GM19463 (cell line): ENCODE results near the gene RAF1.
"Not testable (repeated sequence)": the region's sequence is repeated elsewhere in the genome, so short reads cannot be mapped to it uniquely, and the experiment has no call there.

Source experiments
- ATAC-seq: cut with Tn5 transposase; IDR thresholded peaks from one replicate; pipeline ENCODE4 v1.9.1; 2021; ENCODE audit warnings: mild to moderate bottlenecking, moderate library complexity; ENCODE audit not compliant: unreplicated experiment

RAF1 gene

DNA sequence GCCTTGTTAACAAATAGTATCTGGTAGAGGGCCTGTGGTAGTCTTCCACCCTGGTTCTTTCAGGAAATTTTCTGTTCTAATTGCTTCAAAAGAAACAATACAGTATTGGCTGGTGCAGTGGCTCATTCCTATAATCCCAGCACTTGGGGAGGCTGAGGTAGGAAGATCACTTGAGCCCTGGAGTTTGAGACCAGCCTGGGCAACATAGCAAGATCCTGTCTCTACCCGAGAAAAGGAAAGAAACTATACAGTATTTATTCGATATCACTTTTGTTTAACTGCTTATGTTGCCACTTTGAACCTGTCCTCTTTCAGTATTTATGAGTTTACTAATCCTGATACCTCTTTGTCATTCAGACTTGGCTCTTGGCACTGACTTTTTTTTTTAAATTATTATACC is 102.5 kb downstream of the RAF1 start:
- no peak for ATAC-seq

DNA sequence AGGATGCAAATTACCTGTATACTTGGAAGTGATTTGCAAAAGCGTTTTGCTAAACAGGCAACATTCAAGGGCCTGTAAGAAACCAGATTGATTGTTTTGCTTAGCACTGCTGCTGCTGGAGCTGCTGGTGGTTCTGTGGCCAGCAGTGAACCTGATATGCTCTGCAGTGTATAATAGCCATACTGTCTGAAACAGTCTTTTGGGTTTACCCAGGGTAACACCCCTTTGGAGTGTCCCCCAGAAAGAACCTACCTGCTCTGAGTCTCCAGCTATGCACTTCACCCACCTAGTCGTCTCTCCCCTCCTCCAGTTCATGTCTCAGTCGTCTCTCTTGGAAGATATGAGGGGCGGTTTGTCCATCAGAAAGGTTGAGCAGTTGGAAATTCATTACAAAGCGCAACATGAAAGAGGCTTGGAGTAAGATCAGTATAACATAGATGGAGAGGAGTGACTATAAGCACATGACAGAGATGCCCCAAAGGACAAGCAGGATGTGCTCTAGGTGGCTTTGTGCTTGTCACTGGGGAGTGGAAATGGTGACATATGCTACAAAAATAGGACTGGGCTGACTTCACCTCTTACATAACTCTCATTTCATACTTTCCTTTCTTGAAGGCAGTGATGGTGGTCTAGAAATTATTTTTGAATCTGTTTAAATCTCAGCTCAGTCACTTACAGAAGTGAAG is 103.3 kb downstream of the RAF1 start:
- ATAC-seq: peak; percentile 43

DNA sequence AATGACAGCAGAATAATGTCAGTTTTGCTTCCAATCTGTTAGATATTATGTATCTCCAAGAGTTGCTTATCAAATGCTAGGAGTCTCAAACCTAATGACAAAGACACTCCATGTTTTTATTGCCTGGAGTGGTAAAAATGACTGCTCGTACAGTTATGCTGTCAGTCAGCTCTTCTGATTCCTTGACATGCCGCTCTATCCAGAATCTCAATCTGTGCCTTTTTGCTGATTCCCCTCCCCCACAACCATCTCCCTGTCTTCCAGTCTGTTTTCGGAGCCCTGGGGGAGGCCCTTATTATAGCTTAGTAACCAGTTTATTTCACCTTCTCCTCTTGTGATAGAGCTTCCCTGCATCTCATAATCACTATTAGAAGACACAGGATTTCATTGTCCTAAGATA is 104.4 kb downstream of the RAF1 start:
- no peak for ATAC-seq

DNA sequence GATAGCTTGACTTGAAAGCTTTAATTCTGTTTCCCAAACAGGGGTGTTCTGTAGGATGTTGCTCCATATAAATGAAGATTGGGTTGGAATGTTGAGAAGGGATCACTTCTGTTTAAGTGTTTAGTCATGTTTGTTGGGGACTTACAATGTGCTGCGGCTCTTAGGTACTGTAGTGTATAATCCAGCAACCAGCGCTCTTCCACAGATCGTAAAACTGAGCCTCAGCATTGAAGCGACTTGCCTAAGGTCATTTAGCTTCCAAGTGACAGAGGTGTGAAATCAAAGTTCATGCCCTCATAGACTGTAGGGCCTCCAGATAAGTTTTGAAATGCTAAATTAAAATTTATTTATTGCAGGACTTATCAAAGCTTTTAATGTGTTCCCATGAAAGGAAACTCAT is 105.2 kb downstream of the RAF1 start:
- ATAC-seq: no peak

DNA sequence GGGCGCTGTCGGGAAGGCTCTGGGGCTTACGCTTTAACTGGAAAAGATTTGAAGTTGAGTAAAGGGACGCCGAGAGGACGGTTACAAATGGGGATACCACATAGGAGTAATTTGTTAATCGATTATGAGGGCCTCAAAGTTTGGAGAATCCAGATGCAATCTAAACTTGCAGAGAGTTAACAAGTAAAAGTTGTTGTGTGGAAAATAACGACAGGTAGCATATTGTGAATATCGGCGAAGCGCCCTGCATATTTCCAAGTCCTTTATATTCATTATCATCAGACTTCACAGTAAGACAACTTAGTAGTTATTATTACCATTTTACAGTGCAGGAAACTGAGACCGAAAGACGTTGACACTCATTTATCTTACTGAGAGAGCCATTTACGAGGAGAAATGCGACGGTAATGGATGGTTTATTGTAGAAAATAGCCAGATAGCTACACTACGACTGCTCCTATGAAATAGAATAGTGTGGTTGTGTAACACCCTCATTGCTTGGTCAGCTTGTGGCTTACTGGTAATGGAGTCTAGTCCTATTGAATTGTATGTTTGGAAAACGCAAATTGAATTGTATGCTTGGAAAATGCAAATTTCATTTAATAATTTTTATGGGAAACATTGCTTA is 106.3 kb downstream of the RAF1 start:
- ATAC-seq: no peak

DNA sequence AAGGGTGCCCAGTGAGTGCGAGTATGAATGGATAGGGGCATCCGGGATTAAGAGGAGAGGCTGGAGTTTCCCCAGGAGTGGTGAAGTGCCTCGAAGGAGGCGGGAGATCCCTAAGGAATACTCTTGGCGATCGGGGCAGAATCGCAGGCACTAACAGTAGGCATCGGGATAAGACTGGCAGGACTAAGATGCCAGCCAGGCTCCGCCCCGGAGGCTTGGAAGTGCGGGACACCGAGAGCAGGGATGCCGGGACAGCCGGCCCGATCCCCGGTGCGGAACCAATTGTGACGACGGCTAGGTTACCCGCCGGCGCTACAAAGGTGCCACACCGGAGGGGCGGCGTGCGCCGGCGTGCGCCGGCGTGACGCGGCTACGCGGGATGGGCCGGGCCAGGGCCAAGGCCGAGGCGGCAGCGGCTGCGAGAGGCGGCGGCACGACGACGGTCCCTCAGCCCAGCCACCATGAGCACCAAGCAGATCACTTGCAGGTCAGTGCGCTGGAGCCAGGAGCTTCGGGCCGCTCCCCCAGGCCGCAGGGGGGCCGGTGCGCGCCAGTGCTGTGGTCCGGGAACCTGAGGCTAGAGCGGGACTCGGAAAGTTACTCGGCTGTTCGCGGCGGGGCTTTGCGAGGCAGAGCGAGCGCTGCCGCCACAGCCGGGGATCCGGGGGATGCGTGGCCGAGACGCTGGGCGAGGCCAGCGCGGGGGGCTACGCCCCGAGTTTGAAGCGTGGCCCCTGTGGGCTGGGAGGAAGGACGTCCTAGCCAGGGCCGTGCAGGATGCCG is 107.0 kb downstream of the RAF1 start, which contains the start of gene MKRN2:
Gene MKRN2, plus strand, starts transcription at position 398 of the 783 bp plus-strand sequence. Its CDS starts 64 bp downstream, at position 462.
- peak; percentile 83 for ATAC-seq

DNA sequence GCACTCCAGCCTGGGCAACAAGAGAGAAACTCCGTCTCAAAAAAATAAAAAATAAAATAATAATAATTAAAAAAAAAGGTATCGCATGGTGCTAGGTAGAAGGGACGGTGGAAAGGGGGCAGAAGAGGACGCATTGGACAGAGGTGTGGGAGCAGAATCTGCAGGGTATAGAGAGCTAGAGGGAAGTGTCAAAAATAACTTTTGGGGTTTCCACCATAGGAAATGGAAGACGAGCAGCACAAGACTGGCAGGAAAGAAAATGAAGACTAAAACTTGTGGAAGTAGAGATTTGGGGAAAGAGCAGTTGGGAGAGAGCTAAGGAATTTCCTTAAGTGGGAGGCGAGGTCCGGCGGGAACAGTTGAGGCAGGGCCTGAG is 107.6 kb downstream of the RAF1 start:
- ATAC-seq: no peak

DNA sequence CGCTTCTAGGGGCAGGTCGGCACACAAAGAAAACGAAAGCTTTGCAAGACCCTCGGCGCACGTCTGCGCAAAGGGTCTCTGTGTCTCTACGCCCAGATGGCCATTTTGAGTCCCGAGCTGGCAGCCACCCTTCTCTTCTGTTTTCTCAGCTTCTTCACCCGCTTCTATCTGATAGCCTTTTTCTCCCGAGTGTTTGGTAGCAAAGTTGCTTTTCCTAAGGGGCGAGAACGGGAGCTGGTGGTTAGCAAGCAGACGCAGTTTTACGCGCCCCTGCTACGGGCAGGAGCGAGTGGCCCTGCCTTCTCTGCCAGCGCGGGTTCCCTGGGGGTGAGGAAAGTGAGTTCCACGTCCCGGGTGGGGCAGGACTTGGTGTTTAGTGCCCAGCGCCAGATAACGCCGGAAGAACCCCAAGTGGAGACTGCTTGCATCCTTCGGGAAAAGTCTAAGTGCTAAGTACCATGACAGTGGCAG is 110.0 kb downstream of the RAF1 start:
- no peak for ATAC-seq

DNA sequence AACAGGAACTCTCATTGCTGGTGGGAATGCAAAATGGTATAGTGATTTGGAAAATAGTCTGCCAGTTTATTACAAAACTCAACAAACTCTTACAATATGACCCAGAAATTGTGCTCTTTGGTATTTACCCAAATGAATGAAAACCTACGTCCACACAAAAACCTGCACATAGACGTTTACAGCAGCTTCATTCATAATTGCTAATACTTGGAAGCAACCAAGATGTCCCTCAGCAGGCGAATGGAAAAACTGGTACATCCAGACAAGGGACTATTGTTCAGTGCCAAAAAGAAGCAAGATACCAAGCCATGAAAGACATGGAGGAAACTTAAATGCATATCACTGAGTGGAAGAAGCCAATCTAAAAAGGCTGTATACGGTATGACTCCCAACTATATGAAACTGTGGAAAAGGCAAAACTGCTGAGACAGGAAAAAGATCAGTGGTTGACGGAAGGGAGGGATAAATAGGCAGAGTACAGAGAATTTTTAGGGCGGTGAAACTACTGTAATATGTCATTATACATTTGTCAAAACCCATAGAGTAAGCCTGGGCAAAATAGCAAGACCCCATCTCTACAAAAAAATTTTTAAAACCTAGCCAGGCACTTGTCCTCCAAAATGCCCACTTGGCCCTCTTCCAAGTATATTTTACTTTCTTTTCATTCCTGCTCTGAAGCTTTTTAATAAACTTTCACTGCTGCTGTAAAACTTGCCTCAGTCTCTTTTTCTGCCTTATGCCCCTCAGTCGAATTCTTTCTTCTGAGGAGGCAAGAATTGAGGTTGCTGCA is 113.8 kb downstream of the RAF1 start:
- ATAC-seq: no peak

DNA sequence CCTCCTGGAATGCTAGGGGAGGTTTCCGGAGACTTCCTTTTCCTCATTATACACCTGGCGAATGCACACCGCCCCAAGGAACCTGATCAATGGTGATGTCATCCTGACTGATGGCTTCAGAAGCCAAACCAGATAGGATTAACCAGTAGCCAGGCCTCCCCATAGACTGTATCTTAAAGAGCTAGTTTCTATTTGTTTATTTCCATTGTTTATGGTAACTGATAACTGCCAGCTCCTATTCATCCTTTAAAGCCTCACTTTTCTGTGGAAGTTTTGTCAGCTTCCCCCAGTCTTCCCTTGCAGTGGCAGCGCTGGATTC is 118.5 kb downstream of the RAF1 start, which contains the start of gene MKRN2OS:
Gene MKRN2OS, minus strand, starts transcription at position 27 of the 319 bp plus-strand sequence. CDS start 35 bp downstream, outside the sequence.
- ATAC-seq: no peak

DNA sequence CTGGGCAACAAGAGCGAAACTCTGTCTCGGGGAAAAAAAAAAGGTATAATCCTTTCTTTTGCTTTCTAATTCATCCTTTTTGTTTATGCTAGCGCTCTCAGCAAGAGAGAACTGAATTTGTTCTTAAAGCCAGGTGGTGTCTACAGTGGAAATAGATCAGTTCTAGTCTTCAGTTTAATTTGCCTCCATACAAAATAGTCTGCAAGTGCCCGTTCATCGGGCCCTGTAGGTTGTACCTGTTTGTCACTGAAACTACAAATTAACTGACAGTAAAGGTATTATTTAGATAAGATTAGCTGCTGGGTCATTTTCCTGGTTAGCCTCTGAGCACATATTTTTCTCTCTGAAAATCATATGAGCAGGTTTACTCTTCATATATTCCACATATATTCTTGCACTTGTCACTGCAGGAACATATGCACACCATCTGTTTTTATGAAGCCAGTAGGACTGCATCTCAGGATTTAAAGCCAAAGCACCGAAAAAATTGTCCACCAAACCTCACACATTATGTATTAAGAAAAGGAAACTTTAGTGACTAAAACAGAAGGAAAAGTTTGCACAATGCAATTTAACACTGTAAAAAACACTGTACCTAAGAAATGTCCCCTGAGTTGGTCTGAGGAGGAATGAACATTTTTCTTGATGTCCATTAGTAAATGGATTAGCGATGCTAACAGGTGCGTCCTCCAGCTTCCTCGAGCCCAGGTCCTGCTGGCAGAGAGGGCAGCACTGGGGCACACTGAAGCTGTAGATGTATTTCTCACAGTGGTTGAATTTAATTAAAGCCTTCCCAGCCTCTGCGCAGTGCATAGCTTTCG is 119.1 kb downstream of the RAF1 start:
- no peak for ATAC-seq

DNA sequence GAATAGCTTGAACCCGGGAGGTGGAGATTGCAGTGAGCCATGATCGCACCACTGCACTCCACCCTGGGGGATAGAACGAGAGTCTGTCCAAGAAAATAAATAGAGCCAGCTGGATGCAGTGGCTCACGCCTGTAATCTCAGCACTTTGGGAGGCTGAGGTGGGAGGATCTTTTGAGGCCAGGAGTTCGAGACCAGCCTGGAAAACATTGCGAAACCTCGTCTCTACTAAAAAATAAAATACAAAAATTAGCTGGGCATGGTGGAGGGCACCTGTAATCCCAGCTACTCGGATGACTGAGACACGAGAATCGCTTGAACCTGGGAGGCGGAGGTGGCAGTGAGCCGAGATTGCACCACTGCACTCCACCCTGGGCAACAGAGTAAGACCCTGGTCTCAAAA is 120.4 kb downstream of the RAF1 start:
- not testable (repeated sequence) for ATAC-seq

DNA sequence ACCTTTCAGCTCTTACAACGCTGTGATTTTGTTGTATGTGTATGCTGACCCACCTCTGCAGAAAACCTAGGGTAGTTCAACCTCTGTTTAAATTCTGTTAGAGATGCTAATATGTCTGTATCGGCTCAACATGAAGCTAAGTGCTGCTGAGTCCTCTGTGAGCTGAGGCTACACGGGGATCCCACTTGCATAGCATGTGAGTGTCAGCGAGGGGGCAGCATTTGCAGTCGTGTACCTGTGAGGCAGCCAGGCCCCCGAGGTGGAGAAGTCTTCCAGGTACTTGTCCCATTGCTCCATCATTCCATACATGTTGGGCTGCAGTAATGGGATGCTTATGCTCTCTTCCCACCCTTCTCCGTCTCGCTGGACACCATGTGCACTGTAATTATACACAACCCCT is 122.3 kb downstream of the RAF1 start:
- no peak for ATAC-seq

DNA sequence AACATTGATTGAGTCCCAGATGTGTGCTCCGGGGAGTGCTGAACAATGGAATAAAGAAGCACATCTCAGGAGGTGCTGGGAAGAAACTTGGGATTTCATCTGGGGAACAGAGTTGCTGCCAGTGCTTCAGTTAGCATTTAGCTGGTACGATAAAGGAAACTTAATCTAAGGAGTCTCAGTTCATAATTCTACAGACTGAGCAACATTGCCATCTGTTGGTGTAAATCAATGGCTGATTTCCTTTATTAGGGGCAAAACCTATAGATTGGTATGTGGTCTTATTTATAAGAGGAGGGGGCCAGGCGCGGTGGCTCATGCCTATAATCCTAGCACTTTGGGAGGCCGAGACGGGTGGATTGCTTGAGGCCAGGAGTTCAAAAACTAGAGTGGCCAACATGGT is 127.5 kb downstream of the RAF1 start:
- ATAC-seq: no peak
